ENCODE results near the gene IRAK1. TPM values are rescaled to one million over a fixed set of nuclear protein-coding genes. Genes with fewer than 3 reads are reported as not detected.
A peak's percentile ranks its signal among the peaks of the same experiment; 100 is the strongest.

The IRAK1 gene
- total and polyA plus RNA-seq, 12 donors, result 18.2 to 59.0 (median 27.1) TPM

GRCh38 chrX:153974726-153975286 lies 44.9 kb downstream of the IRAK1 start:
- TF ChIP-seq CTCF (IDR thresholded peaks at IDR 0.05), result no peak
- DNase-seq, result no peak
- intact Hi-C loops (cut with DNase I), result no loop called here

DNA sequence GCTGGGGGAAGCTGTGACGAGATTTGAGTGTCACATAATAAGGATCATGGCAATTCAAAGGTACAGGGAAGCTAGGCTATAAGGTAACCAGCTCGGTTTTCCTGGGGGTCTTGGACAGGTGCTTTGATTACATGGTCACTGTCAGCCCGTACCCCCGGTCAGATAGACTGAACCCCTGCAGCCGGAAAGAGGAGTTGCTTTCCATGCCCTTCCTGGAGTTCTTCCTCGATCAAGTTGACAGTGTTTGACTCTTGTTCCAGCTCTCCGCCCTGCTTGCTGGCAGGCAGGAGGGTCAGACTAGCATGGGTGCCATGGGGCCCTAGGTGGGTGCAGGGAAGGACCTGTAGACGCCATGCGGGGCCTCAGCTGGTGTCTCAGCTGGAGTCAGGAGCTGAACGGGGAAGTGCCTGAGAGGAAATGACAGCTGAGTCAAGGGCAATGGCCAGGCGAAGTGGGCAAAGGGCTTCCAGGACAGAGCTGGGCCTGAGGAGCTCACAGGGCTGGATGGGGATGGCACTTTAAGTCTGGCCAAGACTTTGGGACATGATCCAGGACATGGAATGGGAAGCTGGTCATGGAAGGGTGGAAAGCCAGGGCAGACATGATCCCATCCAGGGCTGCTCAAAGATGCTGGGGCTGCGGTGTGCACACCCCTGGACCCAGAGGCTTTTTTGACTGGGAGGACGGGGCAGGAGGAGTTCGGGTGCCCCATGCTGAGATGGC lies 45.5 kb downstream of the IRAK1 start:
- peak overlapping the region in 9 of 10 donors; percentile 93 to 100 (median 100) for H3K27ac ChIP-seq
- WGBS, 2 donors, result 63 to 71% methylated on average over 13 to 14 of the region's 14 CpGs
- H3K4me1 ChIP-seq, result peaks cover 2 to 31% (median 21%) of the 10 kb centered on the region in 9 donors
- TF ChIP-seq CTCF (IDR thresholded peaks at IDR 0.05), result no peak
- no peaks in the 10 kb centered on the region for H3K36me3 ChIP-seq
- H3K4me3 ChIP-seq, result peak overlapping the region in 3 of 10 donors; percentile 56 to 86 (median 62)
- DNase-seq (no peak), ATAC-seq (no peak)
- intact Hi-C loops (cut with DNase I), result no loop called here
- peaks cover 0 to 44% (median 0%) of the 10 kb centered on the region in 7 donors for H3K27me3 ChIP-seq
- H3K9me3 ChIP-seq, result no peaks in the 10 kb centered on the region

More at GRCh38 chrX:153974726-153975286, 44.9 kb downstream of the IRAK1 start:
- H3K4me1 ChIP-seq, result peaks cover 0 to 24% (median 16%) of the 10 kb centered on the region in 9 donors
- H3K27ac ChIP-seq, result peak overlapping the region in 6 of 10 donors; percentile 93 to 100 (median 99)
- H3K9me3 ChIP-seq, result no peaks in the 10 kb centered on the region
- no peaks in the 10 kb centered on the region for H3K36me3 ChIP-seq
- no peak for ATAC-seq
- H3K4me3 ChIP-seq, result no peak overlapping the region
- WGBS, 2 donors, result 79 to 88% methylated on average over 3 of the region's 3 CpGs
- peaks cover 0 to 43% (median 0%) of the 10 kb centered on the region in 7 donors for H3K27me3 ChIP-seq

GRCh38 chrX:153973127-153974002 lies 46.3 kb downstream of the IRAK1 start:
- WGBS, 2 donors, result 29 to 36% methylated on average over 20 of the region's 20 CpGs
- H3K4me1 ChIP-seq, result peaks cover 3 to 39% (median 29%) of the 10 kb centered on the region in 9 donors
- no peak for DNase-seq

More at GRCh38 chrX:153973127-153974002, 46.3 kb downstream of the IRAK1 start:
- no peak for ATAC-seq
- H3K4me3 ChIP-seq, result peak overlapping the region in 9 of 10 donors; percentile 47 to 91 (median 80)
- intact Hi-C loops (cut with DNase I), result no loop called here
- no peaks in the 10 kb centered on the region for H3K36me3 ChIP-seq
- peak overlapping the region; percentile 93 to 100 (median 100) for H3K27ac ChIP-seq
- H3K9me3 ChIP-seq, result no peaks in the 10 kb centered on the region
- no peak for TF ChIP-seq CTCF (IDR thresholded peaks at IDR 0.05)
- peaks cover 0 to 39% (median 0%) of the 10 kb centered on the region in 7 donors for H3K27me3 ChIP-seq

All from heart right ventricle (tissue), 16 donors.